Body of pancreas (tissue), 4 donors: ENCODE measurements around the gene PICK1.

ENCODE experiments used
- POLR2A ChIP-seq, 3 donors: fragments of 450-650 bp; IDR thresholded peaks; one replicate each; pipeline ENCODE4 v1.6.1; 2016; ENCODE audit warnings: antibody characterized with exemption in 3 of 3, mild to moderate bottlenecking in 2 of 3
- TF ChIP-seq, protein P1 (sequence below), 7 experiments: fragments of 450-650 bp in 4 of 7; fragments of 200-600 bp in 3 of 7; sonication (generic) in 3 of 7; IDR thresholded peaks; one replicate each; pipeline ENCODE4 v1.5.1; 2016 to 2019; ENCODE audit warnings: antibody characterized with exemption in 7 of 7

DNA sequence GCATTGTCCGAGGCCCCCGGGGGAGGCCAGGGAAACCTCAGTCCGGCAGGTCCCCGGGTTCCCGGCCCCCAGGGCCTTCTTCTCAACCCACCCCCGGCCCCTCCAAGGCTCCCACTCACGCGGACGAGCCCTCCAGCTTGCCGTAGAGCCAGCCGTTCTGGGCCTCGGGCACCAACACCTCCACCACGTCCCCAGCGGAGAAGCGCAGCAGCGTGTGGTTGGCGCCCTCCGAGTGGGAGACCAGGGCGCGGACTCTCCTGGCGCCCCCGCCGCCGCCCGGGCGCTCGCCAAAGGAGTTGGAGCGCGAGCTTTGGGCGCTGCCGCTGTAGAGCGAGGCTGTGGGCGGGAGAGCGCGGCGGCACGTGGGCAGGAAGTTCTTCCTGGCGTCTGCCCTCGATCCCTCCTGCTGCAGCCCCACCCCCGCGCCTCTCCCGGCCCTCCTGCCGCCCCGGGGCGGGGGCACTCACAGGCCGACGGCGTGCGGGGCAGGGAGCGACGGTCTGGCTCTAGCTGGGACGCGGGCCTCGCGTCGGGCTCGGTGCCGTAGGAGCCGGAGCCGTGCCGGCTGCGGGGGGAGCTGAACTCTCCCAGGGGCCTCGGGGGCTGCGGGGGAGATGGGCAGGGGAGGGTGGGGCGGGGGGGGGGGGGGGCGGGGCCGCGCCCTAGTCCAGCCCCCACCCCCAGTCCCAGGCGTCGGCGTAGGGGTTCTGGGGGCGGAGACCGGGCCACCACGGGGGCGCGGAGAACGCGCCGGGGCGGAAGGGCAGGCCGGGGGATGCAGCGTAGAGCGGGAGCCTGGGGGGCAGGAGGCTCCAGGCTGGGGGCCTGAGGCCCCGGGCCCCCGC lies 31.6 kb downstream of the PICK1 start:
- TF ChIP-seq, protein P1, sequence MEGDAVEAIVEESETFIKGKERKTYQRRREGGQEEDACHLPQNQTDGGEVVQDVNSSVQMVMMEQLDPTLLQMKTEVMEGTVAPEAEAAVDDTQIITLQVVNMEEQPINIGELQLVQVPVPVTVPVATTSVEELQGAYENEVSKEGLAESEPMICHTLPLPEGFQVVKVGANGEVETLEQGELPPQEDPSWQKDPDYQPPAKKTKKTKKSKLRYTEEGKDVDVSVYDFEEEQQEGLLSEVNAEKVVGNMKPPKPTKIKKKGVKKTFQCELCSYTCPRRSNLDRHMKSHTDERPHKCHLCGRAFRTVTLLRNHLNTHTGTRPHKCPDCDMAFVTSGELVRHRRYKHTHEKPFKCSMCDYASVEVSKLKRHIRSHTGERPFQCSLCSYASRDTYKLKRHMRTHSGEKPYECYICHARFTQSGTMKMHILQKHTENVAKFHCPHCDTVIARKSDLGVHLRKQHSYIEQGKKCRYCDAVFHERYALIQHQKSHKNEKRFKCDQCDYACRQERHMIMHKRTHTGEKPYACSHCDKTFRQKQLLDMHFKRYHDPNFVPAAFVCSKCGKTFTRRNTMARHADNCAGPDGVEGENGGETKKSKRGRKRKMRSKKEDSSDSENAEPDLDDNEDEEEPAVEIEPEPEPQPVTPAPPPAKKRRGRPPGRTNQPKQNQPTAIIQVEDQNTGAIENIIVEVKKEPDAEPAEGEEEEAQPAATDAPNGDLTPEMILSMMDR (IDR thresholded peaks at IDR 0.05), result no peak
- no peak for TF ChIP-seq POLR2A (IDR thresholded peaks at IDR 0.05)
